NCI-H460 (cell line): Measurements from ENCODE around the gene ZNF541. TPM values are rescaled to one million over a fixed set of nuclear protein-coding genes. Genes with fewer than 3 reads are reported as not detected.
"Not testable (repeated sequence)": the region's sequence is repeated elsewhere in the genome, so short reads cannot be mapped to it uniquely, and the experiment has no call there.

ENCODE experiments used
- DNase-seq: peaks from one replicate; pipeline ENCODE4 v3.0.0-alpha.2; 2016; ENCODE audit warnings: low read depth; ENCODE audit errors: extremely low read depth
- total RNA-seq: library from RNA; depleted of rRNA; stranded (reverse); fragments of >200 nt; shearing (Covaris generic); gene quantifications from 2 replicates; pipeline ENCODE4 v1.2.3, GENCODE V29; 2014

ZNF541 gene
- total RNA-seq, 1 experiment from 2014 or later = not detected

- DNase-seq = peak; percentile 97
These were observed 27.6 kb upstream of the ZNF541 start for GRCh38 chr19:47600246-47601179.

DNA sequence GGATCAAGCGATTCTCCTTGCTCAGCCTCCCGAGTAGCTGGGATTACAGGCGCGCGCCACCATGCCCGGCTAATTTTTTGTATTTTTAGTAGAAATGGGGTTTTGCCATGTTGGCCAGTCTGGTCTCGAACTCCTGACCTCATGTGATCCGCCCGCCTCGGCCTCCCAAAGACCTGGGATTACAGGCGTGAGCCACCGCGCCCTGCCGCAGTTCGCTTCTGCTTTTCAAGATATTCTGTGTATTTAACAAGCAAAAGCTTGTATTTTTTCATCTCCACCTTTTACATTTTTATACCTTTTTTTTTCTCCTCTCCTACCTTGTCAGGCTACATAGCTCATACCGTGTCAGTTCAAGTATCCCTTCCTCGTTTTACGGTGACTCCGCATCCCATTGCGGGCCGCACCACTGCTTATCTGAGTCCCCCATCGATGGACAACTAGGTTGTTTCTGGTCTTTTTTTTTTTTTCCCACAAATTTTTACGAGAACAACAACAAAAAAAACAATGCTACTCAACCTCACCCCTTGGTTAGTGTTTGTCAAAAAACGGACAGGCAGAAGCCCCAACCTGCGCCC is 26.8 kb upstream of the ZNF541 start:
- DNase-seq = not testable (repeated sequence)

- DNase-seq = peak; percentile 88
These were observed 25.7 kb upstream of the ZNF541 start for GRCh38 chr19:47598407-47599349.

DNA sequence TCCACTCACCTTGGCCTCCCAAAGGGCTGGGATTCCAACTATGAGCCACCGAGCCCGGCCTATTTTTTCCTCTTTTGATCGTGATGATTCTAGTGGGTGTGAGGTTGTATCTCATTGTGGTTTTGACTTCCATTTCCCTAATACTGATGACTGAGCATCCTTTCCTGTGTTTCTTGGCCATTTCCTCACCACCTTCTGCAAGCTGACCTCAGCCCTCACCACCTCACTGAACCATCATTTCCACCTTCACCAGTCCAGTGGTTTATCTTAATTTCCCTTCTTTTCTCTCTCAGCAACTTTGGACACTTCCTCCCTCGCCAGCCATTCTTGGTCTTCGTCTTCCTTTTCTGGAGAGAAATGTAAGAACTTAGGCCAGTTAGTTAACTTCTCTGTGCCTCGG is 23.0 kb upstream of the ZNF541 start:
- no peak for DNase-seq

- no peak for DNase-seq
These were observed 20.9 kb upstream of the ZNF541 start for GRCh38 chr19:47593860-47594259.

GRCh38 chr19:47589824-47590223 is 16.9 kb upstream of the ZNF541 start:
- no peak for DNase-seq

GRCh38 chr19:47587295-47587694 is 14.3 kb upstream of the ZNF541 start:
- DNase-seq = no peak

GRCh38 chr19:47583161-47583560 is 10.2 kb upstream of the ZNF541 start:
- DNase-seq = not testable (repeated sequence)

- no peak for DNase-seq
These were observed 9.5 kb upstream of the ZNF541 start for GRCh38 chr19:47582320-47582909.

- no peak for DNase-seq
These were observed 8.8 kb upstream of the ZNF541 start for GRCh38 chr19:47581605-47582319.

DNA sequence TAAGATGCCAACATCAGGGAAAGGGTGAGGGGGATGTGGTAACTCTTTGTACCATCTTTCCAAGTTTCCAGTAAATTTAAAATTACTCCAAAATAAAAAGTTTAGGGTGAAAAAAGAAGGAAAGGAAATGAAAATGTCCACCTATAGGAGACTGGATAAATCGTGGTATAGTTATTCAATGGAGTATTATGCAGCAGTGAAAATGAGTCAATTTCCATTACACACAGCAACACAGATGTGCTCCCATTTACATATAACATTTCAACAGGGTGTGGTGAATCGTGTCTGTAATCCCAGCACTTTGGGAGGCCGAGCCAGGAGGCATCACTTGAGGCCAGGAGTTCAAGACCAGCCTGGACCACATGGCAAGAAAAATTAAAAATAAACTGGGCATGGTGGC is 7.4 kb upstream of the ZNF541 start:
- no peak for DNase-seq

GRCh38 chr19:47572635-47573034 is 313 bp downstream of the ZNF541 start:
- no peak for DNase-seq

GRCh38 chr19:47569331-47569730 is 3.6 kb downstream of the ZNF541 start:
- DNase-seq = no peak

DNA sequence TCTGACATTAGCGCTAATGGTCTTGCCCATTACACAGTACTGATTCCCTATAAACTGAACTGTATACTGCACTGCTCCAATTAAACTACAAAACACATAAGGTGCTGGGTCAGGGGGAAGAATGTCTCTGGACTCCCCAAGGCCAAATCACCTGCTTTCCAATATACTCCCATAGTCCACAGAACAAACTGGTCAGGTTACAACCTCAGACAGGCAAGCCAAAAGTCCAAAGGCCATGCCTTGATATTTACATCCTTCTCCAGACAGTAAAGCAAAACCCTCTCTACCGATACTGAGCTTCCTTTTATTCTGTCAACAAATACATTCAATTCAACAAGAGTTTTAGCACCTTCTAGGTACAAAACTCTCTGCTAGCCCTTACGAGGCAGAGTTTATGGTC is 8.9 kb downstream of the ZNF541 start:
- DNase-seq = no peak

GRCh38 chr19:47561440-47562057 is 11.4 kb downstream of the ZNF541 start:
- no peak for DNase-seq

- no peak for DNase-seq
These were observed 11.9 kb downstream of the ZNF541 start for GRCh38 chr19:47560999-47561398.

DNA sequence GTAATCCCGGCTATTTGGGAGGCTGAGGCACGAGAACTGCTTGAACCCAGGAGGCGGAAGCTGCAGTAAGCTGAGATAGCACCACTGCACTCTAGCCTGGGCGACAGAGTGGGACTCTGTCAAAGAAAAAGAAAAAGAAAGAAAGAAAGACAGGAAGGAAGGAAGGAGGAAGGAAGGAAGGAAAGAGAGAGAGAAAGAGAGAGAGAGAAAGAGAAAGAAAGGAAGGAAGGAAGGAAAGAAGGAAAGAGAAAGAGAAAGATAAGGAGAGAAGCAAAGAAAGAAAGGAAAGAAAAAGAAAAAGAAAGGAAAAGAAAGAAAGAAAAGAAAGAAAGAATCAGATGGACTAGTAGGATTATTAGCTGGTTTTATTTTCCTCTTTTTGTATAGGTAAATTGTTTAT is 22.8 kb downstream of the ZNF541 start:
- DNase-seq = no peak

GRCh38 chr19:47549261-47549862 is 23.6 kb downstream of the ZNF541 start:
- DNase-seq = no peak

DNA sequence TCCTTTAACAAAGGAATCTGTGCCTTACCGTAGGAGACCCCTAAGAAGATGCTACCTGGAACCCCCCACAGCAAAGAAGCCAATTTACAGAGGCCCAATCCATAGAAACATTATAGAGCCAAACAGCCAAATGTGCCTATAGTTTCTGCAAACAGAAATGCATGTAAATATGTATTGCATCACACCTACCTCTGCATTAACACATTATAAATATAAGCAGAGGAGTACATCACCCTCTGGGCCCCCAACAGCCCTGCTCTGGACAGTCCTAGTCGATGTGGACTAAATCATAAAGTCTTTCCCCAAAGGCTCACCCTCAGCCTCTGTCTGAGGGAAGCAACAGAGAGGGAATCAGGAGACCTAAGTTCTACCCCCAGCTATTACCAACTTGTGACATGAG is 25.7 kb downstream of the ZNF541 start:
- no peak for DNase-seq
